ENCODE measurements around the gene SERHL2.
"Not testable (repeated sequence)": the region's sequence is repeated elsewhere in the genome, so short reads cannot be mapped to it uniquely, and the experiment has no call there.

SERHL2 gene

GRCh38 chr22:42548597-42549330 is 5.0 kb upstream of the SERHL2 start:
- WGBS (ENCODE audit: insufficient coverage): 91% methylated on average over 16 of the region's 19 CpGs
- ChIA-PET CTCF (no interaction called here), POLR2A (no interaction called here)
- Histone ChIP-seq H3K4me1 (ENCODE audit: control extremely low read depth in 1 of 4, control insufficient read depth in 4 of 4, insufficient read depth in 4 of 4, low read length in 3 of 4) (peaks cover 0 to 4% (median 4%) of the 10 kb centered on the region in 4 experiments), H3K36me3 (ENCODE audit: control insufficient read depth in 4 of 4, insufficient read depth in 4 of 4, low read length in 3 of 4) (no peaks in the 10 kb centered on the region), H3K27me3 (replicated peaks in 2 of 5; ENCODE audit: control insufficient read depth in 4 of 5, insufficient read depth in 5 of 5, low read length in 4 of 5) (peaks cover 0 to 3% (median under 1%) of the 10 kb centered on the region in 5 experiments), H3K27ac (ENCODE audit: insufficient read depth in 1 of 2, low read depth in 1 of 2, low read length in 2 of 2, poor library complexity in 1 of 2, severe bottlenecking in 2 of 2) (no peak overlapping the region), H3K9me3 (ENCODE audit: control extremely low read depth in 1 of 5, control insufficient read depth in 4 of 5, insufficient read depth in 2 of 5, low read depth in 1 of 5, low read length in 4 of 5) (peaks cover 0 to 5% (median 0%) of the 10 kb centered on the region in 5 experiments), H3K4me3 (ENCODE audit: control insufficient read depth in 1 of 7, extremely low read depth in 1 of 7, insufficient read depth in 4 of 7, low read depth in 2 of 7, low read length in 6 of 7) (no peak overlapping the region)
- DNase-seq: no peak

- peaks cover 0 to 11% (median 11%) of the 10 kb centered on the region in 4 experiments for H3K4me1 ChIP-seq (ENCODE audit: control extremely low read depth in 1 of 4, control insufficient read depth in 4 of 4, insufficient read depth in 4 of 4, low read length in 3 of 4)
- peaks cover 0 to 9% (median 3%) of the 10 kb centered on the region in 5 experiments for H3K27me3 ChIP-seq (replicated peaks in 2 of 5; ENCODE audit: control insufficient read depth in 4 of 5, insufficient read depth in 5 of 5, low read length in 4 of 5)
- ChIA-PET CTCF (interaction anchor here (0.6 to 1.1 kb wide), 2 partner anchors 16 to 36 kb away, joined by 3 to 4 read pairs; no protein-coding TSS in a partner anchor), POLR2A (interaction anchor here (0.6 kb wide), 1 partner anchor 9 kb away, joined by 5 read pairs; no protein-coding TSS in a partner anchor)
- DNase-seq: no peak
- peaks cover 0 to 5% (median 0%) of the 10 kb centered on the region in 5 experiments for H3K9me3 ChIP-seq (ENCODE audit: control extremely low read depth in 1 of 5, control insufficient read depth in 4 of 5, insufficient read depth in 2 of 5, low read depth in 1 of 5, low read length in 4 of 5)
- 89% methylated on average over 6 of the region's 11 CpGs for WGBS (ENCODE audit: insufficient coverage)
- no peak overlapping the region for H3K4me3 ChIP-seq (ENCODE audit: control insufficient read depth in 1 of 7, extremely low read depth in 1 of 7, insufficient read depth in 4 of 7, low read depth in 2 of 7, low read length in 6 of 7)
- no peaks in the 10 kb centered on the region for H3K36me3 ChIP-seq (ENCODE audit: control insufficient read depth in 4 of 4, insufficient read depth in 4 of 4, low read length in 3 of 4)
- H3K27ac ChIP-seq (ENCODE audit: insufficient read depth in 1 of 2, low read depth in 1 of 2, low read length in 2 of 2, poor library complexity in 1 of 2, severe bottlenecking in 2 of 2): no peak overlapping the region
These were observed 4.3 kb upstream of the SERHL2 start for GRCh38 chr22:42549331-42550060.

- H3K4me1 ChIP-seq (ENCODE audit: control extremely low read depth in 1 of 4, control insufficient read depth in 4 of 4, insufficient read depth in 4 of 4, low read length in 3 of 4): peaks cover 0 to 11% (median 11%) of the 10 kb centered on the region in 4 experiments
- H3K4me3 ChIP-seq (ENCODE audit: control insufficient read depth in 1 of 7, extremely low read depth in 1 of 7, insufficient read depth in 4 of 7, low read depth in 2 of 7, low read length in 6 of 7); DNase-seq; H3K27ac ChIP-seq (ENCODE audit: insufficient read depth in 1 of 2, low read depth in 1 of 2, low read length in 2 of 2, poor library complexity in 1 of 2, severe bottlenecking in 2 of 2); CTCF ChIA-PET; H3K27me3 ChIP-seq (replicated peaks in 2 of 5; ENCODE audit: control insufficient read depth in 4 of 5, insufficient read depth in 5 of 5, low read length in 4 of 5); H3K9me3 ChIP-seq (ENCODE audit: control extremely low read depth in 1 of 5, control insufficient read depth in 4 of 5, insufficient read depth in 2 of 5, low read depth in 1 of 5, low read length in 4 of 5); H3K36me3 ChIP-seq (ENCODE audit: control insufficient read depth in 4 of 4, insufficient read depth in 4 of 4, low read length in 3 of 4): not testable (repeated sequence)
- POLR2A ChIA-PET: interaction anchor here (0.9 kb wide), 1 partner anchor 63 kb away, joined by 3 read pairs; no protein-coding TSS in a partner anchor
- 100% methylated on average over 1 of the region's 6 CpGs for WGBS (ENCODE audit: insufficient coverage)
These were observed 1.5 kb upstream of the SERHL2 start for GRCh38 chr22:42552294-42552647.

- no peaks in the 10 kb centered on the region for H3K36me3 ChIP-seq (ENCODE audit: control insufficient read depth in 4 of 4, insufficient read depth in 4 of 4, low read length in 3 of 4)
- H3K27me3 ChIP-seq (replicated peaks in 2 of 5; ENCODE audit: control insufficient read depth in 4 of 5, insufficient read depth in 5 of 5, low read length in 4 of 5): no peaks in the 10 kb centered on the region
- ChIA-PET CTCF (interaction anchor here (0.6 to 1.4 kb wide), 3 partner anchors 9 to 939 kb away, joined by 3 to 6 read pairs (median 3); no protein-coding TSS in a partner anchor), POLR2A (no interaction called here)
- 92% methylated on average over 8 of the region's 8 CpGs for WGBS (ENCODE audit: insufficient coverage)
- H3K27ac ChIP-seq (ENCODE audit: insufficient read depth in 1 of 2, low read depth in 1 of 2, low read length in 2 of 2, poor library complexity in 1 of 2, severe bottlenecking in 2 of 2): no peak overlapping the region
- H3K9me3 ChIP-seq (ENCODE audit: control extremely low read depth in 1 of 5, control insufficient read depth in 4 of 5, insufficient read depth in 2 of 5, low read depth in 1 of 5, low read length in 4 of 5): no peaks in the 10 kb centered on the region
- H3K4me3 ChIP-seq (ENCODE audit: control insufficient read depth in 1 of 7, extremely low read depth in 1 of 7, insufficient read depth in 4 of 7, low read depth in 2 of 7, low read length in 6 of 7): no peak overlapping the region
- peaks cover 0 to 15% (median 13%) of the 10 kb centered on the region in 4 experiments for H3K4me1 ChIP-seq (ENCODE audit: control extremely low read depth in 1 of 4, control insufficient read depth in 4 of 4, insufficient read depth in 4 of 4, low read length in 3 of 4)
- DNase-seq: no peak
These were observed 6.6 kb downstream of the SERHL2 start for GRCh38 chr22:42560381-42560780.

- Histone ChIP-seq H3K36me3 (ENCODE audit: control insufficient read depth in 4 of 4, insufficient read depth in 4 of 4, low read length in 3 of 4) (peaks cover 0 to 2% (median 0%) of the 10 kb centered on the region in 4 experiments), H3K4me3 (ENCODE audit: control insufficient read depth in 1 of 7, extremely low read depth in 1 of 7, insufficient read depth in 4 of 7, low read depth in 2 of 7, low read length in 6 of 7) (no peak overlapping the region), H3K9me3 (ENCODE audit: control extremely low read depth in 1 of 5, control insufficient read depth in 4 of 5, insufficient read depth in 2 of 5, low read depth in 1 of 5, low read length in 4 of 5) (no peaks in the 10 kb centered on the region), H3K4me1 (ENCODE audit: control extremely low read depth in 1 of 4, control insufficient read depth in 4 of 4, insufficient read depth in 4 of 4, low read length in 3 of 4) (peaks cover 0 to 15% (median 13%) of the 10 kb centered on the region in 4 experiments), H3K27ac (ENCODE audit: insufficient read depth in 1 of 2, low read depth in 1 of 2, low read length in 2 of 2, poor library complexity in 1 of 2, severe bottlenecking in 2 of 2) (no peak overlapping the region), H3K27me3 (replicated peaks in 2 of 5; ENCODE audit: control insufficient read depth in 4 of 5, insufficient read depth in 5 of 5, low read length in 4 of 5) (no peaks in the 10 kb centered on the region)
- POLR2A ChIA-PET: no interaction called here
- CTCF ChIA-PET: interaction anchor here (0.8 to 1.9 kb wide), 3 partner anchors 9 to 34 kb away, joined by 3 to 7 read pairs (median 6); no protein-coding TSS in a partner anchor
- peak; percentile 24 to 39 (median 38) for DNase-seq
- WGBS (ENCODE audit: insufficient coverage): 87% methylated on average over 7 of the region's 7 CpGs
These were observed 7.0 kb downstream of the SERHL2 start for GRCh38 chr22:42560781-42561180.

GRCh38 chr22:42561856-42562255 is 8.1 kb downstream of the SERHL2 start:
- H3K4me1 ChIP-seq (ENCODE audit: control extremely low read depth in 1 of 4, control insufficient read depth in 4 of 4, insufficient read depth in 4 of 4, low read length in 3 of 4): peaks cover 0 to 15% (median 13%) of the 10 kb centered on the region in 4 experiments
- H3K9me3 ChIP-seq (ENCODE audit: control extremely low read depth in 1 of 5, control insufficient read depth in 4 of 5, insufficient read depth in 2 of 5, low read depth in 1 of 5, low read length in 4 of 5): no peaks in the 10 kb centered on the region
- ChIA-PET CTCF (interaction anchor here (1.1 to 2.0 kb wide), 6 partner anchors 8 to 125 kb away, joined by 3 to 7 read pairs (median 4); no protein-coding TSS in a partner anchor), POLR2A (interaction anchor here (0.6 to 0.9 kb wide), 2 partner anchors 54 to 429 kb away, joined by 3 read pairs; no protein-coding TSS in a partner anchor)
- no peak for DNase-seq
- WGBS (ENCODE audit: insufficient coverage): 64% methylated on average over 5 of the region's 5 CpGs
- H3K27me3 ChIP-seq (replicated peaks in 2 of 5; ENCODE audit: control insufficient read depth in 4 of 5, insufficient read depth in 5 of 5, low read length in 4 of 5): no peaks in the 10 kb centered on the region
- peak overlapping the region in 1 of 2 experiments; percentile 20 for H3K27ac ChIP-seq (ENCODE audit: insufficient read depth in 1 of 2, low read depth in 1 of 2, low read length in 2 of 2, poor library complexity in 1 of 2, severe bottlenecking in 2 of 2)
- H3K36me3 ChIP-seq (ENCODE audit: control insufficient read depth in 4 of 4, insufficient read depth in 4 of 4, low read length in 3 of 4): peaks cover 0 to 5% (median 2%) of the 10 kb centered on the region in 4 experiments
- H3K4me3 ChIP-seq (ENCODE audit: control insufficient read depth in 1 of 7, extremely low read depth in 1 of 7, insufficient read depth in 4 of 7, low read depth in 2 of 7, low read length in 6 of 7): peak overlapping the region in 1 of 7 experiments; percentile 14
